Measurements from ENCODE around the gene POLD3.

POLD3 gene

GRCh38 chr11:74676596-74676995, 84.2 kb downstream of the POLD3 start:
- no peak for DNase-seq

DNA sequence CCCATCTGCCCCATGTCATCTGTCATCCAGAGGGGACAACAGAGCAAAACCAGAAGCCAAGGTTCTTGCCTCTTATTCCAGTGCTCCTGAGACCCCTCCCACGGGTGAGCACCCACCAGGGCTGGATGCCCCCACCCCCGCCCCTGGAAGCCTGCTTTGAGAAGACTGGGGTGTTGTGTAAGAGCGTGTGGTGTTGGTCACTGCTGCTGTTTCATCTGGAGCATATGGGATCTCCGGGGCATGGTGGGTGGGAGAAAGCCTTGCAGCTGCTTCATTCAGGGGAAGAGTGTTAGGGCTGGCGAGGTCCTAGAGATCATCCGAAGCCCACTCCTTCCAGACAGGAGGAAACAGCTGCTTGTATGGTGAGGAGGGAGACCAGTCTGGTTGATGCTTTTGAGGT, 84.7 kb downstream of the POLD3 start:
- no peak for DNase-seq

GRCh38 chr11:74678041-74678440, 85.7 kb downstream of the POLD3 start:
- DNase-seq = no peak

GRCh38 chr11:74678591-74679512, 86.5 kb downstream of the POLD3 start:
- no peak for DNase-seq

DNA sequence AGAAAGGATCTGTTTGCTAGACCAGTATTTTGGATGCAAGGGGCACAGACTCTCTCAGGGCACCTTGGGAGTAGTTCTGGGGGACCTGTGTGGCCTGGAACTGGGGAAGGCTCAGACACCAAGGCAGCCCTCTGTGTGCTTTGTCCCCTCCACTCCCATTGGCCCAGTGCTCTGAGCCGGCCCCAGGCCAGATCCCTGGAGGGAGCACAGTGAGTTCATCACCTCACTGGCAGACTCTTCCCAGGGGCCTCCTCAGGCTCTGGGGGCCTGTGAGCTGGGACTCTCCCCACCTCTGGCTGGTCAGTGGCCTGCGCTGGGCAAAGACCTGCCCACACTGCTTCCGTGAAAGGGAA, 87.1 kb downstream of the POLD3 start:
- DNase-seq = no peak

DNA sequence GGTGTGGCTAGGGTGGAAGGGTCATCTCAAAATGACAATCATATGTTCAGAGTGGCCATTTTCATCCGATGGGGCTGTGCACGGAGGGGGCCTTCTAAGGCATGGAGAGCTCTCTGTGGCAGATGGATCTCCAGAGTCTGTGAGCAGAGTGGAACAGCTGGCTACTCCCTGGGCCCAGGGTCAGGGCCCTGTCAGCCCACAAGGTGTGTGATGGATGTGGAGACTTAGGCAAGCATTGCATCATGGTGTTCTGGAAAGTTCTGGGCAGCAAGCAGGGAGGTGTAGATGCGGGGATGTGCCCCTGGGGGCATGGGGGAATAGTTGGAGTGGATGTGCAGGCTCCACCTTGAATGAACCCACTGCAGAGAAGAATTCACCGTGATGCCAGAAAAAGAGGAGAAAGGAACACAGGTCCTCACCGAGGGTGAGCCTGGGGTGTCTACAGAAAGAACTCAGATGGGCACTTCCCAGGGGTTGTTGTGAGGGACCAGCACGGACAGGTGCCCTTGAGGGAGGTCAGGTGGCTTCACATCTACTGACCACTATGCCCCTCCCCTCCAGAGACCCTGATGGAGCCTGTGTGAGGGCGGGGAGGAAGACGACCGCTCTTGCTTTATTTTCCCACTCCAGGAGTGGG, 87.8 kb downstream of the POLD3 start:
- DNase-seq = no peak

DNA sequence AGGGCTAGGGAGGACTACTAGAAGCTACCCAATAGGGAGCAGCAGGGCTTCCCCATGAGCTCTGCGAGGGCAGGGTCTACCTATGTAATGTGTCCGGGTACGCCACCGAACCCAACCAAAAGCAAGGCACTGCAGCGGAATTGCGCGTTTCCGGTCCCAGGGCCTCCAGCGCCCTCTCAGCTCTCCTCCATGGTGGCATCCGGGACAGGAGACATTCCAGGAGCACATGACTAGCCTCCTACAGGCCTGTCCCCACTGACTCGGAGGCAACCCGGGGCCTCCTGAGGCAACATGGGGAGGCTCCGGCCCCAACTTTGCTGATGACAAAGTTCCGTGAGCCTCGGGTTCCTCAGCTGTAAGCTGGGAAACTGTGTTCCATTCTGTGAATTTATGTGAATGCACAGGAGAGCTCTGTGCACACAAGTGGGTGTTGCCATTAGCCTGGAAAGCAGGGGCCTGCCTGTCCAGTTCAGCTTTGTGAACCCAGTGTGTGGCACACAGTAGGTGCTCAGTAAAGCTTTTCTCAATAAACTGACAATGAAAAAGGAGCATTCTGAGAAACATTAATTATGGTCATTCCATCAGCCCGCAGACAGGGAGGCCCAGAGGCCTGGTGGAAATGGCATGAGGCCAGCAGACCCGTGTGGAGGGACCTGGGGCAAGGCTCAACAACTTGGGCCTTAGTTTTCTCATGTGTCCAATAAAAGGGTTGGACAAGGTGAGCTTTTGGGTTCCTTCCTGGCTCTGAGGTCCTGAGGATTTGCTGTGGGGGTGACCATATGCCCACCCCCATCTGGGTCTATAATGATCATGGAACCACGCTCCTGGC, 88.5 kb downstream of the POLD3 start:
- no peak for DNase-seq

DNA sequence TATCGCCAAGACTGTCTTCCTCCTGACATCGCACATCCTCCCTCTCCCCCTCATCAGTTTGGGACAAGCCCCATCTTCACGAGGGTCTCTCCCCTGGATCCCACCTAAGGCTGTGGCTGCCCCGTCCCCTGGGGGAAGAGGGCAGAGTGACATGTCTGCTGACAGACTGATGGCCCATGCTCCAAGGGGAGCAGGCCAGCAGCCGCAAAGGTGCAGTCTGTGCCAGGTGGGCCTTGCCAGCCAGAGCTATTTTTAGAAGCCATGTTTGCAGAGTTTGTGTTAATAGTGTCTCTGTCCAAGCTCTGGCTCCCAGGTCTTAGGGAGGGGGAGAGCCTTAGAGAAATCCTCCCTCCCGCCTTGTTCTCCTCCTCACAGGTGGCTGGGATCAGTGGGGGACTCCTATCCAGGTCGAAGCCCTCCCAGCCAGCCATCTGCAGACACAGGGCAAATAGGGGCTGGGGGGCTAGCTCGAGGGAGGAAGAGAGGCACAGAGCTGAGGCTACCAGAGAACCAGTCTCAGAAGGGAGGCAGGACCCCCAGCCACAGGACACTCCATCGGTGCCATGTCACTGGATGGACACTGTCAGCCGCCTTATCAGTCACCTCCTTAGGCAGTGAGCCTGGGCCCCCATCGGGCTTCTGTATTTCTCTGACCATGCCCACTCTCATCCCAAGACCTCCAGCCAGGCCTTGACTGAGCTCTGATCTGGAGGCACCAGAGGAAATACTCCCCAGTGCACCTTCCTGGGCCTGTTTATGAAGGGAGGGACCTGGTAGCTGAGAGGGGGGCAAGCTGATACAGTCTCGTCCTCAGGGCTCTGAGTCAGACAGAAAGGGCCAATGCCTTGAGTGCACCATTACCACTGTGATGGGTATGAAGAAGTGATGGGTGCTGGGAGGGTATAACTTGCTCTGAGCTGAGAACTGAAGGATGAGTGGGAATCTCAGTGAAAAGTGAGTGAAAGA, 89.6 kb downstream of the POLD3 start:
- no peak for DNase-seq

GRCh38 chr11:74682731-74683278, 90.4 kb downstream of the POLD3 start:
- DNase-seq = no peak

DNA sequence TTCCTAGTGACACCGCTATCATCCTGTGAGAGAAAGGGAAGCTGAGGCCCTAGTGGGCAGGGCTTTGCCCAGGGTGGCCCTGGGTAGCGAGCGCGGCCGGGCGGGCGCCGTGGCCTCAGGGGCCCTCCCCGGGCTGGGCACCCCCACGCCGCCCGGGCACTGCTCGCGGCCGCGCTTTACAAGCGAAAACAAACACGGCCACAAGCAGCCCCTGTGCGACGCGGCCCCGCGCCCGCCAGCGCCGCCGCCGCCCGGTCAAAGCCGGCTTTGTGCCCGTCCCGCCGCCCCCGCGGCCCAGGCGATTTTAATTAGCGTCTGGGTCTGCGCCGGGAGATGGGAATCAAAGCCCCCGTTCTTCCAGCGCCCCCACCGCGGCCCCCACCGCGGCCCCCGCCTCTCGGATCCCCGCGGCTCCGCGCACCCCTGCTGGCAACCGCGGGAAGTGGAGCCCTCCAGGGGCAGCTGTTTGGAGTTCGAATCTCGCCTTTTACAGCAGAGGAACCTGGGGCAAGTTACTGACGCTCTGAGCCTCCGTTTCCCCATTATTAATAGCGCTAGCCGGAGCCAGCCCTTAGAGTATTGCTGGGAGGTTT, 91.0 kb downstream of the POLD3 start:
- no peak for DNase-seq

DNA sequence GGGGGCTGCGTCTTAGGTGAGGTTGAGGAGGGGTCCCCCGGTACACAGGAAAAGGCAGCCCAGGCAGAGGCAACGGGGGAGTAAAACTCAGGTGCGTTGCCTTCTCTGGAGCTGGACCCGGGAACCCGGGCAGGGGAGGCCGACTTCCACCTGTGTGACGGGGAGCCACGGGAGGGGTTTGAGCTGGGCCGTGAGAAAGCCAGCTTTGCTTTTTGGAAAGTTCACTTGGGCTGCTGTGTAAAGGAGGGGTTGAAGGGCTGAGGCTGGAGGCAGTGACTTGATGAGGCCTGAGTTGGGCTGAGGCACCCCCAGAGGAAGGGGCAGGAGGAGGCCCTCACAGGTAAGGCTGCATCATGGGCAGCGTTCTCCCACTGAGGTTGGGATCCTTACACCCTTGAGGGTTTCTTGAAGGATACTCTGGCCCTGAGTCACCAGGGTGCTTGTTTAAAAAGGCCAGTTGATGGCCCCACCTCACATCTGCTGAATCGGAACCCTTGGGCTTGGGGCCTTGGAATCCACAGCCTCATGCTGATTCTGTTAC, 91.6 kb downstream of the POLD3 start:
- DNase-seq = no peak

- DNase-seq = no peak
Observed at GRCh38 chr11:74684661-74685060, 92.3 kb downstream of the POLD3 start.

- DNase-seq = no peak
Observed at GRCh38 chr11:74685338-74685737, 93.0 kb downstream of the POLD3 start.

- DNase-seq = no peak
Observed at GRCh38 chr11:74685905-74686304, 93.5 kb downstream of the POLD3 start.

DNA sequence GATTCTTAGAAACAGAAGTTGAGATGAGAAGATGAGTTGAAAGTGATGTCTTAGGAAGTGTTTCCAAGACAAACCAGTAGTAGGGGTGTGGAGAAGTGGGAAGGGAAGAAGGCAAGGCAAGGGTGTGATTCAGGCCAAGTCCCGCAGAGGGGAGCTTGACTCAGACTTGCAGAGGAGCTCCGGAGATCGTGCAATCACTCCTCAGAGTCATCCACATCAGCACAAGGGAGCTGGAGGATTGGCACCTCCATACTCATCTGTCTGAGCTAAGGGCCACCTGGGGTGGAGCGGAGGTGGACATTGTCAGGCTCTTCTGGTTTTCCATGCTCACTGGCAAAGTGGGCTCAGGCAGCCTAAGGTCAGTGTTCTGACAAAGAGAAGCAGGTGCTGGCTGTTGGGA, 94.4 kb downstream of the POLD3 start:
- no peak for DNase-seq

DNA sequence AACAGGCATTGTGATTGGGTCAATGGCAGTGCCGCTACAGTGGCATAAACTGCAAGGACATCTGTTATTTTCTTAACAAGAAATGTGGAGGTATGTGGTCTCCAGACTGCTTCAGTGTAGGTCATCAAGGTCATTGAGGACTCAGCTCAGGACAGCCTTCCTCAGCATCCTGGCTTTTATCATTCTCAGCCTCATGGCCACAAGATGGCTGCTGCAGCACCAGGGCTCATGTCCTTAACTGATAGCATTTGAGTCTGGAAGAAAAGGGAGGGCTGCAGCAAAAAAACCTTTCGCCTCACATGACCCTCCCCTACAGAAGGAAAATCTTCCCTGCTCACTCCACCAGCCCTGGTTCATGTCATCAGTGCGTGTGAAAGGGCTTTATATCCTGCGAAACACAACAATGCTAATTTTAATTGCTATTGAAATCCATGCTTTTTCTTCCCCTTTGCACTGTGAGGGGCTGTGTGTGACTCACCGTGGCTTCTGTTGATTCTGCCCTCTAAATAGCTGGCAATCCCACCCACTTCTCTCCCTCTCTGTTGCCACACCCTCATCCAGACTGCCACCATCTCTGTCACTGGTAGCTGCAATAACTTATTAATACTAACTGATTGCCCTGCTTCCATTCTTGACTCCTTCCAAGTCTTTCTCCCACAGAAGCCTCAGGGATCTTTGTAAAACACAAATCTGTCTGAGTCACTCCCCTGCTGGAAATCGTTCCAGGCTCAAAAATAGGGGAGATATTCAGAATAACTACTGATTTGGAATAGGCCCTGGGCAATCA, 95.0 kb downstream of the POLD3 start:
- DNase-seq = no peak

DNA sequence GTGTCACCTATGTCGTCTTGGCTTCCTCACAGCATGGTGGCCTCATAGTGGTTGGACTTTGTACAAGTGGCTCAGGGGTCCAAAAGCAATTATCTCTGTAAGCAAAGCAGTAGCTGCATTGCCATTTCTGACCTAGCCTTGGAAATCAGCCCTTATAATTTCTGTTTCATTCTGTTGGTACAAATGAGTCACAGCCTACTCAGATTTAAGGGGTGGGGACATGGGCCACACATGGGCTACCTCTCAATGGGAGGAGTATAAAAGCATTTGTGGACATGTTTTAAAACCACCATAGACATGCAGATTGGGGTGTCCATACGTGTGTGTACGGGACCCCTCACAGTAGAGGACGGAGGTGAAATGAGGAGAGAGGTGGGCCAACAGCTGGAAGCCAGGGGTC, 97.3 kb downstream of the POLD3 start:
- DNase-seq = no peak

DNA sequence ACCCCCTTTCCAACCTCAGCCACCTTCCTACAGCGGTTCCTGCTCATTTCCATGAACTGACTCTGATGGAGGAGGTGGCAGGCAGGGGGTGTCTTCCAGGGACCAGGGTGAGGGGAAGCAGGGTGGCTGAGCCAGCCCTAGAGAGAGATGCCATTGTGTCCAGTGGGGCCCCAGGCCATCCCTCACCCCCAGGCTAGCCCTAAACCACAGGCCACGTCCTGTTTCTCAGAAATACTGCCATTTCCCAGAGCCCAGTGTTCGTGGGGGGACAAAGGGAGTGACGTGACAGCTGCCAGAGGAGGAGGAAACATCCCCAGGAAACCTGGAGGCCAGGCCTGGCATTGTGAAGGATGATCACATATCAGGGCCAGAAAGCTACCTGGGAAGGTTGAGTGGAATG, 99.4 kb downstream of the POLD3 start:
- no peak for DNase-seq
